Loucy (cell line): ENCODE results near the gene BCAS3.

Experiments used
- EZH2phosphoT487 ChIP-seq: fragments of 200-600 bp; IDR thresholded peaks from 2 replicates; pipeline ENCODE4 v1.6.1; 2018; ENCODE audit warnings: antibody characterized with exemption, mild to moderate bottlenecking, moderate library complexity, borderline replicate concordance
- TF ChIP-seq, protein P1 (sequence below): fragments of 200-600 bp; sonication (generic); conservative IDR thresholded peaks from 2 replicates; pipeline ENCODE4 v1.5.1; 2014; ENCODE audit warnings: mild to moderate bottlenecking, antibody characterized with exemption, low read length

DNA sequence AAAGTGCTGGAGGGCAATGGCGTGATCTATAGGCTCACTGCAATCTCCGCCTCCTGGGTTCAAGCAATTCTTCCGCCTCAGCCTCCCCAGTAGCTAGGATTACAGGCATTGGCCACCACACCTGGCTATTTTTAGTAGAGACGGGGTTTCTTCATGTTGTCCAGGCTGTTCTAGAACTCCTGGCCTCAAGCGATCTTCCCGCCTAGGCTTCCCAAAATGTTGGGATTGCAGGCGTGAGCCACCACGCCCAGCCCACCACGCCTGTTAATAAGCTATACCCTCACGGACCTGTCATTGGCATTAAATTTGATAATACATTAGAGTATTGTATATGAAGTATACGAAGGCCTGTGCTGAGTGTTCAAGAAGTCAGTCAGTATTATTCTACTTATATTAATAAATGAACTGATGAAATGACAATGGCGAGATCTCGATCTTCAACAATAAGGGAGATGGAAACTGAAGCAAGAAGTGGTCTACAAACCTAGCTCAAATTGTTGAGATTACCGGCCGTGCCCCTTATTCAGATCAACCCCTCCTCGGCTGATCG is 818 bp upstream of the BCAS3 start:
- TF ChIP-seq, protein P1, sequence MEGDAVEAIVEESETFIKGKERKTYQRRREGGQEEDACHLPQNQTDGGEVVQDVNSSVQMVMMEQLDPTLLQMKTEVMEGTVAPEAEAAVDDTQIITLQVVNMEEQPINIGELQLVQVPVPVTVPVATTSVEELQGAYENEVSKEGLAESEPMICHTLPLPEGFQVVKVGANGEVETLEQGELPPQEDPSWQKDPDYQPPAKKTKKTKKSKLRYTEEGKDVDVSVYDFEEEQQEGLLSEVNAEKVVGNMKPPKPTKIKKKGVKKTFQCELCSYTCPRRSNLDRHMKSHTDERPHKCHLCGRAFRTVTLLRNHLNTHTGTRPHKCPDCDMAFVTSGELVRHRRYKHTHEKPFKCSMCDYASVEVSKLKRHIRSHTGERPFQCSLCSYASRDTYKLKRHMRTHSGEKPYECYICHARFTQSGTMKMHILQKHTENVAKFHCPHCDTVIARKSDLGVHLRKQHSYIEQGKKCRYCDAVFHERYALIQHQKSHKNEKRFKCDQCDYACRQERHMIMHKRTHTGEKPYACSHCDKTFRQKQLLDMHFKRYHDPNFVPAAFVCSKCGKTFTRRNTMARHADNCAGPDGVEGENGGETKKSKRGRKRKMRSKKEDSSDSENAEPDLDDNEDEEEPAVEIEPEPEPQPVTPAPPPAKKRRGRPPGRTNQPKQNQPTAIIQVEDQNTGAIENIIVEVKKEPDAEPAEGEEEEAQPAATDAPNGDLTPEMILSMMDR: no peak
- no peak for TF ChIP-seq EZH2phosphoT487
